H9 (cell line): Measurements from ENCODE around the gene ODC1. TPM values are rescaled to one million over a fixed set of nuclear protein-coding genes. Genes with fewer than 3 reads are reported as not detected.

Source experiments
- DNase-seq: peaks from one replicate; pipeline ENCODE4 v3.0.0-alpha.2; 2017
- H2AFZ ChIP-seq: one replicate; pipeline ENCODE4 v1.6.1; 2013; ENCODE audit warnings: mild to moderate bottlenecking, low read length, control low read depth, moderate library complexity
- H2AK5ac ChIP-seq: 2 replicates; pipeline ENCODE4 v1.6.1; 2013; ENCODE audit warnings: low read length, control low read depth, mixed read lengths; ENCODE audit not compliant: insufficient read length
- H2BK120ac ChIP-seq: one replicate; pipeline ENCODE4 v1.6.1; 2013; ENCODE audit warnings: low read depth, mild to moderate bottlenecking, low read length, control low read depth, inconsistent platforms; ENCODE audit not compliant: poor library complexity, severe bottlenecking
- H2BK12ac ChIP-seq: 2 replicates; pipeline ENCODE4 v1.6.1; 2013; ENCODE audit warnings: low read length, control low read depth, mixed read lengths, low read depth; ENCODE audit not compliant: insufficient read length
- H2BK15ac ChIP-seq: 2 replicates; pipeline ENCODE4 v1.6.1; 2013; ENCODE audit warnings: low read depth, low read length, control low read depth
- H2BK20ac ChIP-seq: one replicate; pipeline ENCODE4 v1.6.1; 2013; ENCODE audit warnings: low read depth, mild to moderate bottlenecking, low read length, control low read depth, inconsistent platforms; ENCODE audit not compliant: poor library complexity, severe bottlenecking
- H2BK5ac ChIP-seq: 2 replicates; pipeline ENCODE4 v1.6.1; 2013; ENCODE audit warnings: low read length, control low read depth, mixed read lengths; ENCODE audit not compliant: insufficient read length
- H3K14ac ChIP-seq: 2 replicates; pipeline ENCODE4 v1.6.1; 2013; ENCODE audit warnings: low read length, control low read depth; ENCODE audit not compliant: insufficient read depth
- H3K18ac ChIP-seq: 2 replicates; pipeline ENCODE4 v1.6.1; 2013; ENCODE audit warnings: low read depth, mild to moderate bottlenecking, mixed read lengths, low read length, control low read depth; ENCODE audit not compliant: insufficient read length
- H3K23ac ChIP-seq: 2 replicates; pipeline ENCODE4 v1.6.1; 2013; ENCODE audit warnings: low read length, control low read depth, mixed read lengths, low read depth; ENCODE audit not compliant: insufficient read length
- H3K23me2 ChIP-seq: 2 replicates; pipeline ENCODE4 v1.6.1; 2013; ENCODE audit warnings: low read depth, mild to moderate bottlenecking, mixed read lengths, low read length, control low read depth; ENCODE audit not compliant: insufficient read length, poor library complexity, severe bottlenecking
- H3K27ac ChIP-seq: 2 replicates; pipeline ENCODE4 v1.5.1; 2013; ENCODE audit warnings: low read length, control low read depth, mixed read lengths, low read depth; ENCODE audit not compliant: insufficient read length
- H3K27me3 ChIP-seq: 2 replicates; pipeline ENCODE4 v1.6.1; 2013; ENCODE audit warnings: low read length, control low read depth, inconsistent platforms; ENCODE audit not compliant: insufficient read depth
- H3K4ac ChIP-seq: 2 replicates; pipeline ENCODE4 v1.6.1; 2013; ENCODE audit warnings: low read depth, mild to moderate bottlenecking, control low read depth, inconsistent platforms, low read length, moderate library complexity
- H3K4me1 ChIP-seq: 2 replicates; pipeline ENCODE4 v1.6.1; 2013; ENCODE audit warnings: low read length, control low read depth, inconsistent platforms; ENCODE audit not compliant: insufficient read depth
- H3K4me2 ChIP-seq: 2 replicates; pipeline ENCODE4 v1.6.1; 2013; ENCODE audit warnings: low read length, control low read depth, mixed read lengths; ENCODE audit not compliant: insufficient read length, insufficient read depth
- H3K56ac ChIP-seq: 2 replicates; pipeline ENCODE4 v1.6.1; 2013; ENCODE audit warnings: low read depth, mild to moderate bottlenecking, mixed read lengths, low read length, control low read depth; ENCODE audit not compliant: insufficient read length
- H3K79me1 ChIP-seq: 2 replicates; pipeline ENCODE4 v1.6.1; 2013; ENCODE audit warnings: low read depth, mild to moderate bottlenecking, moderate library complexity, low read length, control low read depth, inconsistent platforms; ENCODE audit not compliant: insufficient read depth, poor library complexity, severe bottlenecking
- H3K79me2 ChIP-seq: 2 replicates; pipeline ENCODE4 v1.6.1; 2013; ENCODE audit warnings: low read length, control low read depth, inconsistent platforms; ENCODE audit not compliant: insufficient read depth
- H3K9ac ChIP-seq: 2 replicates; pipeline ENCODE4 v1.6.1; 2013; ENCODE audit warnings: low read length, control low read depth, mixed read lengths; ENCODE audit not compliant: insufficient read length; ENCODE audit errors: extremely low read depth
- H3K9me3 ChIP-seq: one replicate; pipeline ENCODE4 v1.6.1; 2013; ENCODE audit warnings: low read depth, low read length, inconsistent platforms; ENCODE audit not compliant: control insufficient read depth
- H3T11ph ChIP-seq: one replicate; pipeline ENCODE4 v1.6.1; 2013; ENCODE audit warnings: mild to moderate bottlenecking, low read length, control low read depth, inconsistent platforms
- H4K20me1 ChIP-seq: one replicate; pipeline ENCODE4 v1.6.1; 2013; ENCODE audit not compliant: control insufficient read depth, insufficient read length, insufficient read depth
- H4K5ac ChIP-seq: 2 replicates; pipeline ENCODE4 v1.6.1; 2013; ENCODE audit warnings: low read depth, mild to moderate bottlenecking, mixed read lengths, low read length, control low read depth; ENCODE audit not compliant: insufficient read length
- H4K8ac ChIP-seq: replicated peaks from 2 replicates; pipeline ENCODE4 v1.6.1; 2013; ENCODE audit warnings: low read length, control low read depth, mixed read lengths, low read depth; ENCODE audit not compliant: insufficient read length
- H4K91ac ChIP-seq: 2 replicates; pipeline ENCODE4 v1.6.1; 2013; ENCODE audit warnings: low read depth, mild to moderate bottlenecking, moderate library complexity, mixed read lengths, low read length, control low read depth; ENCODE audit not compliant: insufficient read length
- H3K27ac Mint-ChIP-seq, 3 experiments: 2 replicates in 2 of 3; 3 replicates in 1 of 3; pipeline ENCODE4 v1.8.0; 2020 to 2021; ENCODE audit warnings: mixed read lengths in 3 of 3, mild to moderate bottlenecking in 1 of 3, moderate library complexity in 1 of 3
- H3K27me3 Mint-ChIP-seq: 2 replicates; pipeline ENCODE4 v1.8.0; 2021; ENCODE audit warnings: low read depth, mild to moderate bottlenecking, moderate library complexity, mixed read lengths
- H3K36me3 Mint-ChIP-seq, 3 experiments: 2 replicates in 2 of 3; 3 replicates in 1 of 3; pipeline ENCODE4 v1.8.0; 2020 to 2021; ENCODE audit warnings: low read depth in 3 of 3, mixed read lengths in 3 of 3; ENCODE audit not compliant: insufficient read depth in 1 of 3
- H3K4me1 Mint-ChIP-seq, 2 experiments: 2 replicates each; pipeline ENCODE4 v1.8.0; 2020; ENCODE audit warnings: mixed read lengths in 2 of 2
- H3K4me3 Mint-ChIP-seq, 2 experiments: 2 replicates in 1 of 2; 3 replicates in 1 of 2; pipeline ENCODE4 v1.8.0; 2020 to 2021; ENCODE audit warnings: mild to moderate bottlenecking in 2 of 2, mixed read lengths in 2 of 2, moderate library complexity in 1 of 2
- H3K9me3 Mint-ChIP-seq, 2 experiments: 2 replicates in 1 of 2; 3 replicates in 1 of 2; pipeline ENCODE4 v1.8.0; 2020; ENCODE audit warnings: mild to moderate bottlenecking in 2 of 2, mixed read lengths in 2 of 2, moderate library complexity in 1 of 2
- WGBS: extraction: QIAGEN DNeasy Blood & Tissue Kit; methylation state at CpG from one replicate; pipeline ENCODE4 v1.1.7; 2013; ENCODE audit warnings: missing lambda C conversion rate, low lambda C conversion rate, mixed read lengths; ENCODE audit not compliant: insufficient read length; ENCODE audit errors: extremely low coverage; 5-methylcytosine and 5-hydroxymethylcytosine counted together
- total RNA-seq: library from RNA; stranded (reverse); gene quantifications from 2 replicates; pipeline ENCODE4 v1.2.1, GENCODE V29; 2021
- TF ChIP-seq, protein P1 (sequence below): fragments of 200-600 bp; sonication (generic); conservative IDR thresholded peaks from 3 replicates; pipeline ENCODE4 v1.8.0; 2021; ENCODE audit warnings: antibody characterized with exemption, mild to moderate bottlenecking

ODC1 gene
- total RNA-seq, 1 experiment from 2014 or later = 48.3 TPM

DNA sequence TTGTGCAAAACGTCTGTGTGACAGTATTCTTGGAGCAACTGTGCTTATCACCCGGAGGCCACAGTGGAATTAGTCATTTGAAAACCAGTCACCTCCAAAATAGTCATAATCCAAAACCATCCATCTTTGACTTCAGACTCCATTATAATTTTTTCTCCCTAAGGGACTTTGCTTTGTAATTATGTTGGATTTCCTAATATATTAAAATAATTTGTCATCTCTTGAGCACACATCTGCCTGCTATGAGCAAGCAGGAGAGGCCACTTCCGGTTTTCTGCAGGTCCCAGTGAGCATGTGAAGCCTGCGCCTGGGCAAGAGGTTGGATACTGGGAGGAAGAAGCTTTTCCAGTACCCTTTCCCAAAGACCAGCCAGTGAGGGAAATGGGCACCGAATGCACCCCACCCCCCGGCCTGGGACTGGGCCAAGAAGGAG, 57.7 kb downstream of the ODC1 start:
- H4K91ac ChIP-seq = no peak overlapping the region
- no peaks in the 10 kb centered on the region for H3K9me3 ChIP-seq
- H3K4ac ChIP-seq = no peak overlapping the region
- no peak overlapping the region for H2BK12ac ChIP-seq
- H3K27me3 ChIP-seq = no peaks in the 10 kb centered on the region; the same call in 1 of the 2 replicates
- peaks cover 19% of the 10 kb centered on the region in 2 experiments for H3K4me1 Mint-ChIP-seq
- no peak overlapping the region for H2AK5ac ChIP-seq
- H4K5ac ChIP-seq = no peak overlapping the region
- H3K18ac ChIP-seq = no peak overlapping the region
- no peak for DNase-seq
- no peaks in the 10 kb centered on the region for H3K36me3 Mint-ChIP-seq
- H3K9me3 Mint-ChIP-seq = no peaks in the 10 kb centered on the region
- H3K4me2 ChIP-seq = no peak overlapping the region
- H3K4me1 ChIP-seq = peaks cover 6% of the 10 kb centered on the region; the same call in 1 of the 2 replicates
- peak overlapping the region in 1 of 3 experiments; percentile 65; a peak in 1 of 7 replicates for H3K27ac Mint-ChIP-seq
- no peaks in the 10 kb centered on the region for H3K79me2 ChIP-seq
- no peak overlapping the region for H3K4me3 Mint-ChIP-seq
- no peak overlapping the region for H3K9ac ChIP-seq
- H3K23me2 ChIP-seq = no peaks in the 10 kb centered on the region
- no peak overlapping the region for H2BK5ac ChIP-seq
- no peaks in the 10 kb centered on the region for H3K79me1 ChIP-seq
- H2BK120ac ChIP-seq = no peak overlapping the region
- H2AFZ ChIP-seq = no peak overlapping the region
- H4K8ac ChIP-seq = no peak overlapping the region
- H2BK20ac ChIP-seq = no peak overlapping the region
- H3T11ph ChIP-seq = no peak overlapping the region
- no peaks in the 10 kb centered on the region for H3K27me3 Mint-ChIP-seq
- no peaks in the 10 kb centered on the region for H4K20me1 ChIP-seq
- H2BK15ac ChIP-seq = no peak overlapping the region
- no CpG with 5 or more reads among the region's 6 CpGs for WGBS
- no peak overlapping the region for H3K23ac ChIP-seq
- TF ChIP-seq, protein P1, sequence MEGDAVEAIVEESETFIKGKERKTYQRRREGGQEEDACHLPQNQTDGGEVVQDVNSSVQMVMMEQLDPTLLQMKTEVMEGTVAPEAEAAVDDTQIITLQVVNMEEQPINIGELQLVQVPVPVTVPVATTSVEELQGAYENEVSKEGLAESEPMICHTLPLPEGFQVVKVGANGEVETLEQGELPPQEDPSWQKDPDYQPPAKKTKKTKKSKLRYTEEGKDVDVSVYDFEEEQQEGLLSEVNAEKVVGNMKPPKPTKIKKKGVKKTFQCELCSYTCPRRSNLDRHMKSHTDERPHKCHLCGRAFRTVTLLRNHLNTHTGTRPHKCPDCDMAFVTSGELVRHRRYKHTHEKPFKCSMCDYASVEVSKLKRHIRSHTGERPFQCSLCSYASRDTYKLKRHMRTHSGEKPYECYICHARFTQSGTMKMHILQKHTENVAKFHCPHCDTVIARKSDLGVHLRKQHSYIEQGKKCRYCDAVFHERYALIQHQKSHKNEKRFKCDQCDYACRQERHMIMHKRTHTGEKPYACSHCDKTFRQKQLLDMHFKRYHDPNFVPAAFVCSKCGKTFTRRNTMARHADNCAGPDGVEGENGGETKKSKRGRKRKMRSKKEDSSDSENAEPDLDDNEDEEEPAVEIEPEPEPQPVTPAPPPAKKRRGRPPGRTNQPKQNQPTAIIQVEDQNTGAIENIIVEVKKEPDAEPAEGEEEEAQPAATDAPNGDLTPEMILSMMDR = no peak
- H3K56ac ChIP-seq = no peak overlapping the region
- H3K27ac ChIP-seq = no peak overlapping the region
- H3K14ac ChIP-seq = no peak overlapping the region

Other genes with a start within 250 kb of the ODC1 start
- gene HPCAL1, start 145.4 kb downstream of the ODC1 start, total RNA-seq = 4.7 and 5.9 TPM in 2 replicates
- gene NOL10, start 241.6 kb upstream of the ODC1 start, total RNA-seq = 39.0 and 42.4 TPM in 2 replicates